Progenitor cell of endocrine pancreas (in vitro differentiated cells): ENCODE measurements around the gene SMAD6. TPM values are rescaled to one million over a fixed set of nuclear protein-coding genes. Genes with fewer than 3 reads are reported as not detected.

Source experiments
- DNase-seq: peaks from one replicate; pipeline ENCODE4 v3.0.0; 2021; ENCODE audit warnings: low spot score; ENCODE audit not compliant: unreplicated experiment
- H3K27ac Mint-ChIP-seq: 2 replicates; pipeline ENCODE4 v1.8.0; 2021; ENCODE audit warnings: mild to moderate bottlenecking, moderate library complexity, mixed read lengths
- H3K27me3 Mint-ChIP-seq: 2 replicates; pipeline ENCODE4 v1.8.0; 2021; ENCODE audit warnings: mixed read lengths
- H3K36me3 Mint-ChIP-seq: 2 replicates; pipeline ENCODE4 v1.8.0; 2022; ENCODE audit warnings: mixed read lengths; ENCODE audit not compliant: insufficient read depth
- H3K4me1 Mint-ChIP-seq: 2 replicates; pipeline ENCODE4 v1.8.0; 2021; ENCODE audit warnings: low read depth, mixed read lengths
- H3K4me3 Mint-ChIP-seq: 2 replicates; pipeline ENCODE4 v1.8.0; 2021; ENCODE audit warnings: low read depth, mild to moderate bottlenecking, moderate library complexity, mixed read lengths
- H3K9me3 Mint-ChIP-seq: 2 replicates; pipeline ENCODE4 v1.8.0; 2021; ENCODE audit warnings: low read depth, mixed read lengths
- CTCF ChIP-seq: fragments of 200-600 bp; sonication (generic); IDR thresholded peaks from one replicate; pipeline ENCODE4 v1.5.0; 2021; ENCODE audit warnings: antibody characterized with exemption, mild to moderate bottlenecking; ENCODE audit not compliant: unreplicated experiment
- total RNA-seq: library from RNA; stranded (reverse); gene quantifications from 2 replicates; pipeline ENCODE4 v1.2.1, GENCODE V29; 2021

The SMAD6 gene
- total RNA-seq, 1 donor from 2014 or later: 38.9 TPM

GRCh38 chr15:66658855-66659254 lies 43.2 kb upstream of the SMAD6 start:
- no peaks in the 10 kb centered on the region for H3K36me3 Mint-ChIP-seq

GRCh38 chr15:66659384-66659783 lies 42.7 kb upstream of the SMAD6 start:
- peaks cover 11% of the 10 kb centered on the region for H3K27me3 Mint-ChIP-seq
- H3K9me3 Mint-ChIP-seq: no peaks in the 10 kb centered on the region
- TF ChIP-seq CTCF: no peak
- H3K27ac Mint-ChIP-seq: no peak overlapping the region
- no peak overlapping the region for H3K4me3 Mint-ChIP-seq
- peaks cover 11% of the 10 kb centered on the region for H3K4me1 Mint-ChIP-seq
- no peak for DNase-seq
- H3K36me3 Mint-ChIP-seq: no peaks in the 10 kb centered on the region

More at GRCh38 chr15:66658855-66659254, 43.2 kb upstream of the SMAD6 start:
- Mint-ChIP-seq H3K9me3 (no peaks in the 10 kb centered on the region), H3K4me1 (peaks cover 16% of the 10 kb centered on the region), H3K4me3 (no peak overlapping the region), H3K27me3 (peaks cover 15% of the 10 kb centered on the region), H3K27ac (no peak overlapping the region)
- TF ChIP-seq CTCF: no peak
- no peak for DNase-seq

- H3K4me3 Mint-ChIP-seq: no peak overlapping the region
- peaks cover 3% of the 10 kb centered on the region for H3K27me3 Mint-ChIP-seq
- no peak for DNase-seq
- no peak for TF ChIP-seq CTCF
- no peak overlapping the region for H3K27ac Mint-ChIP-seq
- no peaks in the 10 kb centered on the region for H3K4me1 Mint-ChIP-seq
- H3K36me3 Mint-ChIP-seq: no peaks in the 10 kb centered on the region
- H3K9me3 Mint-ChIP-seq: peaks cover 3% of the 10 kb centered on the region
These were observed 40.5 kb upstream of the SMAD6 start for GRCh38 chr15:66661432-66662096.

GRCh38 chr15:66662522-66662921 lies 39.5 kb upstream of the SMAD6 start:
- DNase-seq: no peak
- Mint-ChIP-seq H3K4me3 (no peak overlapping the region), H3K36me3 (no peaks in the 10 kb centered on the region), H3K27me3 (peaks cover 3% of the 10 kb centered on the region), H3K9me3 (peaks cover 3% of the 10 kb centered on the region), H3K4me1 (no peaks in the 10 kb centered on the region), H3K27ac (no peak overlapping the region)
- no peak for TF ChIP-seq CTCF

- Mint-ChIP-seq H3K27me3 (peaks cover 3% of the 10 kb centered on the region), H3K27ac (no peak overlapping the region), H3K36me3 (no peaks in the 10 kb centered on the region), H3K4me1 (no peaks in the 10 kb centered on the region), H3K9me3 (peaks cover 3% of the 10 kb centered on the region), H3K4me3 (no peak overlapping the region)
- TF ChIP-seq CTCF: no peak
- no peak for DNase-seq
These were observed 38.4 kb upstream of the SMAD6 start for GRCh38 chr15:66663664-66664063.
